Loucy (cell line): ENCODE measurements around the gene DYNC1H1.

Source experiments
- EZH2phosphoT487 ChIP-seq: fragments of 200-600 bp; IDR thresholded peaks from 2 replicates; pipeline ENCODE4 v1.6.1; 2018; ENCODE audit warnings: antibody characterized with exemption, mild to moderate bottlenecking, moderate library complexity, borderline replicate concordance
- TF ChIP-seq, protein P1 (sequence below): fragments of 200-600 bp; sonication (generic); conservative IDR thresholded peaks from 2 replicates; pipeline ENCODE4 v1.5.1; 2014; ENCODE audit warnings: mild to moderate bottlenecking, antibody characterized with exemption, low read length

DNA sequence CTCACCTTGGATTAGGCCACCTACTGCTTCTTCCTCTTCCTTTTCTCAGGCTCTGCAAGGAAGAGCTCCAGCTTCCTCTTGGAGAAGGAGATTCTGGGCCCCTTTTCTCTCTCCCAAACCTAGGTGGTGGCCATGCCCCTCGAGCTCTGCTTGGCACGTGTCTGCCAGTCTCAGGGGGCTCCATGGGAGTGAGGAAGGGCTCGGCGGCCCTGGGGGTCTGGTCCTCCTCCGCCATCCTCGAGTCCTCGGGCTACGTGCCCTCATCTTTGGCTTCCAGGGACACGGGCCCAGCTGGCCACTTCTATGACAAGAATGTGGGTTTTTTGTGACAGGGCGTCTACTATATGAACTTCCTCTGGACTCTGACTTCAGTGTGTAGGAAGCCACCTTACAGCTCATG is 88.1 kb downstream of the DYNC1H1 start:
- TF ChIP-seq, protein P1, sequence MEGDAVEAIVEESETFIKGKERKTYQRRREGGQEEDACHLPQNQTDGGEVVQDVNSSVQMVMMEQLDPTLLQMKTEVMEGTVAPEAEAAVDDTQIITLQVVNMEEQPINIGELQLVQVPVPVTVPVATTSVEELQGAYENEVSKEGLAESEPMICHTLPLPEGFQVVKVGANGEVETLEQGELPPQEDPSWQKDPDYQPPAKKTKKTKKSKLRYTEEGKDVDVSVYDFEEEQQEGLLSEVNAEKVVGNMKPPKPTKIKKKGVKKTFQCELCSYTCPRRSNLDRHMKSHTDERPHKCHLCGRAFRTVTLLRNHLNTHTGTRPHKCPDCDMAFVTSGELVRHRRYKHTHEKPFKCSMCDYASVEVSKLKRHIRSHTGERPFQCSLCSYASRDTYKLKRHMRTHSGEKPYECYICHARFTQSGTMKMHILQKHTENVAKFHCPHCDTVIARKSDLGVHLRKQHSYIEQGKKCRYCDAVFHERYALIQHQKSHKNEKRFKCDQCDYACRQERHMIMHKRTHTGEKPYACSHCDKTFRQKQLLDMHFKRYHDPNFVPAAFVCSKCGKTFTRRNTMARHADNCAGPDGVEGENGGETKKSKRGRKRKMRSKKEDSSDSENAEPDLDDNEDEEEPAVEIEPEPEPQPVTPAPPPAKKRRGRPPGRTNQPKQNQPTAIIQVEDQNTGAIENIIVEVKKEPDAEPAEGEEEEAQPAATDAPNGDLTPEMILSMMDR, result no peak
- TF ChIP-seq EZH2phosphoT487, result no peak
